ENCODE results near the gene SORCS2. TPM values are rescaled to one million over a fixed set of nuclear protein-coding genes. Genes with fewer than 3 reads are reported as not detected.

Gene SORCS2
- polyA plus RNA-seq, 1 donor (not counting 4 experiments of a cell fraction or from before 2014, with no cell fraction given) = 0.09 TPM

DNA sequence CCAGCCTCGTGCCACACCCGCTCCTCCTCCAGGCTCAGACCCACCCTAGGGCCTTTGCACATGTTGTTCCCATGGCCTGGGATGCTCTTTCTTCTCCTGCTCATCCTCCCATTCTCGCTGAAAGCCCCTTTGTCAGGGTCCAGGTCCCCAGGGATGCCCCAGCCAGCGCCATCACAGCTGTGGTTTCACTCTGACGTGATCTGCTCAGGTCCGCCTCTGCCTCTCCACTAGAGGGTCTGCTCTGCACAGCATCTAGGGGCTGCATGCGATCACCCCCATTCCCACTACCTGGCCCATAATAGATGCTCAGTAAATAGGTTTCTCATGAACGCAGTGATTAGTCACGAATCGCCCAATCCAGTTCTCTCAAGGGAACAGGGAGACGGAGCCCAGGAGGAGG, 524.8 kb downstream of the SORCS2 start:
- TF ChIP-seq, protein P1, sequence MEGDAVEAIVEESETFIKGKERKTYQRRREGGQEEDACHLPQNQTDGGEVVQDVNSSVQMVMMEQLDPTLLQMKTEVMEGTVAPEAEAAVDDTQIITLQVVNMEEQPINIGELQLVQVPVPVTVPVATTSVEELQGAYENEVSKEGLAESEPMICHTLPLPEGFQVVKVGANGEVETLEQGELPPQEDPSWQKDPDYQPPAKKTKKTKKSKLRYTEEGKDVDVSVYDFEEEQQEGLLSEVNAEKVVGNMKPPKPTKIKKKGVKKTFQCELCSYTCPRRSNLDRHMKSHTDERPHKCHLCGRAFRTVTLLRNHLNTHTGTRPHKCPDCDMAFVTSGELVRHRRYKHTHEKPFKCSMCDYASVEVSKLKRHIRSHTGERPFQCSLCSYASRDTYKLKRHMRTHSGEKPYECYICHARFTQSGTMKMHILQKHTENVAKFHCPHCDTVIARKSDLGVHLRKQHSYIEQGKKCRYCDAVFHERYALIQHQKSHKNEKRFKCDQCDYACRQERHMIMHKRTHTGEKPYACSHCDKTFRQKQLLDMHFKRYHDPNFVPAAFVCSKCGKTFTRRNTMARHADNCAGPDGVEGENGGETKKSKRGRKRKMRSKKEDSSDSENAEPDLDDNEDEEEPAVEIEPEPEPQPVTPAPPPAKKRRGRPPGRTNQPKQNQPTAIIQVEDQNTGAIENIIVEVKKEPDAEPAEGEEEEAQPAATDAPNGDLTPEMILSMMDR (optimal IDR thresholded peaks at IDR 0.05 in 1 of 3, IDR thresholded peaks at IDR 0.05 in 1 of 3, conservative IDR thresholded peaks at IDR 0.05 in 1 of 3; ENCODE audit: extremely low read depth in 1 of 3, insufficient read depth in 2 of 3, low read length in 3 of 3) = no peak
- TF ChIP-seq EZH2 (IDR thresholded peaks at IDR 0.05; ENCODE audit: low read length) = no peak
- no peak overlapping the region for H3K27ac ChIP-seq (ENCODE audit: control insufficient read depth, insufficient read depth, low read length)
- H3K27me3 ChIP-seq (ENCODE audit: control insufficient read depth, extremely low read depth, insufficient read depth, low read length) = peaks cover 4% of the 10 kb centered on the region
- no peaks in the 10 kb centered on the region for H3K9me3 ChIP-seq (ENCODE audit: control insufficient read depth, low read depth, low read length)
- H3K9me1 ChIP-seq (ENCODE audit: control insufficient read depth, extremely low read depth, insufficient read depth, low read length) = no peaks in the 10 kb centered on the region
- H3K79me2 ChIP-seq (ENCODE audit: control insufficient read depth, insufficient read depth, low read length) = no peaks in the 10 kb centered on the region
- H2AFZ ChIP-seq (ENCODE audit: control insufficient read depth, low read length) = no peak overlapping the region
- no peak overlapping the region for H3K9ac ChIP-seq (ENCODE audit: control insufficient read depth, extremely low read depth, insufficient read depth, low read length)
- dilution Hi-C loops (cut with MboI; ENCODE audit: extremely low pct_ligation_motif_present, low sequenced_read_pairs) = no loop called here
- no peaks in the 10 kb centered on the region for H3K36me3 ChIP-seq (ENCODE audit: control insufficient read depth in 2 of 2, extremely low read depth in 1 of 2, insufficient read depth in 2 of 2, low read length in 2 of 2)
- no peak overlapping the region for H3K4me3 ChIP-seq (ENCODE audit: control insufficient read depth in 2 of 3, extremely low read depth in 1 of 3, insufficient read depth in 2 of 3, low read depth in 1 of 3, low read length in 3 of 3)
- DNase-seq (ENCODE audit: low read depth, low spot score) (no peak), FAIRE-seq (no peak)
- H4K20me1 ChIP-seq (ENCODE audit: control insufficient read depth, extremely low read depth, insufficient read depth, low read length) = no peaks in the 10 kb centered on the region
- no peaks in the 10 kb centered on the region for H3K4me1 ChIP-seq (ENCODE audit: control insufficient read depth, extremely low read depth, insufficient read depth, low read length)
- no peak overlapping the region for H3K4me2 ChIP-seq (ENCODE audit: control insufficient read depth, extremely low read depth, insufficient read depth, low read depth, low read length)

DNA sequence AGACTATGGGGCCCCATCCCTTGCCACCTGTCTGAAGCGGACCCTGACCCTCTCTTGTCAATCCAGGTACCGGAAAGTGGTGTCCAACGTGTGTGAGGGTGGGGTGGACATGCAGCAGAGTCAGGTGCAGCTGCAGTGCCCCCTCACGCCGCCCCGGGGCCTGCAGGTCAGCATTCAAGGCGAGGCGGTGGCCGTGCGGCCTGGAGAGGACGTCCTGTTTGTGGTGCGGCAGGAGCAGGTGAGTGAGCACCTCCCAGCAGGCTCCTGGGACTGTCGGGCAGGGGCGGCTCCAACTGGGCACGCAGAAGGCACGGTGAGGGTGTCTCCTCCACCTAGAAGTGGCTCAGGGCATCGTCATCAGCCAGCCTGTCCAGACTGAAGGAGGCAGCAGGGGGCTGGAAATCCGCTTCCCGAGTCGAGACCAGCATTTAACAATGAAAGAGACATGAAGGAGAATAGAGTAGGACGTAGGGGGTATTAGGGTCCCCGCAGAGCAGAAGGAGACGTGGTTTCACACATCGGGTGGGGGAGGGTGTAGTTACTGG, 525.7 kb downstream of the SORCS2 start:
- FAIRE-seq (no peak), DNase-seq (ENCODE audit: low read depth, low spot score) (no peak)
- Histone ChIP-seq H3K27ac (ENCODE audit: control insufficient read depth, insufficient read depth, low read length) (no peak overlapping the region), H3K36me3 (ENCODE audit: control insufficient read depth in 2 of 2, extremely low read depth in 1 of 2, insufficient read depth in 2 of 2, low read length in 2 of 2) (no peaks in the 10 kb centered on the region), H3K9me1 (ENCODE audit: control insufficient read depth, extremely low read depth, insufficient read depth, low read length) (no peaks in the 10 kb centered on the region), H3K27me3 (ENCODE audit: control insufficient read depth, extremely low read depth, insufficient read depth, low read length) (peaks cover 4% of the 10 kb centered on the region), H3K4me1 (ENCODE audit: control insufficient read depth, extremely low read depth, insufficient read depth, low read length) (no peaks in the 10 kb centered on the region), H3K9me3 (ENCODE audit: control insufficient read depth, low read depth, low read length) (no peaks in the 10 kb centered on the region), H3K9ac (ENCODE audit: control insufficient read depth, extremely low read depth, insufficient read depth, low read length) (no peak overlapping the region), H3K4me3 (ENCODE audit: control insufficient read depth in 2 of 3, extremely low read depth in 1 of 3, insufficient read depth in 2 of 3, low read depth in 1 of 3, low read length in 3 of 3) (no peak overlapping the region), H3K4me2 (ENCODE audit: control insufficient read depth, extremely low read depth, insufficient read depth, low read depth, low read length) (no peak overlapping the region), H2AFZ (ENCODE audit: control insufficient read depth, low read length) (no peak overlapping the region), H4K20me1 (ENCODE audit: control insufficient read depth, extremely low read depth, insufficient read depth, low read length) (no peaks in the 10 kb centered on the region), H3K79me2 (ENCODE audit: control insufficient read depth, insufficient read depth, low read length) (no peaks in the 10 kb centered on the region)
- TF ChIP-seq, protein P1 (optimal IDR thresholded peaks at IDR 0.05 in 1 of 3, IDR thresholded peaks at IDR 0.05 in 1 of 3, conservative IDR thresholded peaks at IDR 0.05 in 1 of 3; ENCODE audit: extremely low read depth in 1 of 3, insufficient read depth in 2 of 3, low read length in 3 of 3) = no peak
- no peak for TF ChIP-seq EZH2 (IDR thresholded peaks at IDR 0.05; ENCODE audit: low read length)
- dilution Hi-C loops (cut with MboI; ENCODE audit: extremely low pct_ligation_motif_present, low sequenced_read_pairs) = no loop called here

Data from keratinocyte (primary cell).